Effector CD8-positive, alpha-beta T cell (primary cell): ENCODE measurements around the gene DNALI1.

Source experiments
- DNase-seq: peaks from one replicate; lab custom pipeline; 2025; lab: John Stamatoyannopoulos, UW

The DNALI1 gene

DNA sequence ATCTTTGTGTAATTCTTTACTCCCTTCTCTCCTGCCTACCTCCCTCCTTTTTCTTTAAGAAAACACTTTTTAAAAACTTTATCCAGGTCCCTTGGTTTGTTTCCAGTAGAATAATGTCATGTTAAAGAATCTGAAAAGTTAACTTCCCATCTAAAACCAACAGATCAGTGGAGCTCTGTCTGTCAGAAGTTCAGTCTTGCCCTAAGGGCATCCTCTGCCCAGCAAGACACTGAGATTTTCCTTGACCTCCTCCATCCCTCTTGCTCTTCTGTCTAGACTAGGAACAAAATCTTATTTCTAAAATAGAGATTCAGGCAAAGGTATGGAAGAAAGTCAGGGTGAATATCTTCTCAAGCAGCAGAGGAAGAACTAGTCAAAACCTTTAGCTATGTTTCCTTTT, 44.7 kb downstream of the DNALI1 start:
- DNase-seq: no peak

DNA sequence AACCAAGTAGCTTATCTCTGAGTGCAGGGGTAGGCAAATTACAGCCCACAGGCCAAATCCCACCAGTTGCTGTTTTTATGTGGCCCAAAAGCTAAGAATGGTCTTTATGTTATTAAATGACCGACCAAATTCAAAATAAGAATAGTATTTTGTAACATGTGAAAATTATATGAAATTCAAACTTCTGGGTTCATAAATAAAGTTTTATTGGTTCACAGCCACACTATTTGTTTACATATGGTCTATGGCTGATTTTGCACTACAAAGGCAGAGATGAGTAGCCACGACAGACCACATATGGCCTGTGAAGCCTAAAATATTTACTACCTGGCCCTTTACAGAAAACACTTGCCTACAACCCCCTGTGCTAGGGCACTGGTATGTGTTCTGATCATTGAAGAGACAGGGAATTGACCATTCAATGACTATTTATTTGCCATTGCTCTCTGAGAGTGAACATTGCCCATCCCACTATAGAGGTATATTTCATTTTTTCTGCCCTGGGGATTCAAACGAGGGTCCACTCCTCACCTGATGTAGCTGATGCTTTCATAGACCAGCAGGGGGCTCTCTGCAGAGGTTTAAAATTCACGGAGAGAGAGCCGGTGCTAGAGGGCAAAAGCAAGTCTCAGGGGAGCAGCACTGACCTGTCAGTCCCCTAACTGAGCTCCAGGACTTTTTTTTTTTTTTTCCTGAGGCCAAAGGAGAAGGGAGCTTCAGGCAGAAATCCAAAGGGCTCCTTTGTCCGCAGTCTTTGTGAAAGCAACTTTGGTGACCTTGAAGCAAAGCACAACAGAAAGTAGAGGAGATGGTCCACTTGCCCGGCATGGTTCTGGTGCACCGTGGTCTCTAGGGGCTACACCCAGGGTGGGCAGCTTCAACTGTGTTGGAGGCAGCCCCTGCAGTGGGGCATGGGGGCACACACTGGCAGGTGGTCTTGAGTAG, 46.3 kb downstream of the DNALI1 start:
- DNase-seq: peak; percentile 8

DNA sequence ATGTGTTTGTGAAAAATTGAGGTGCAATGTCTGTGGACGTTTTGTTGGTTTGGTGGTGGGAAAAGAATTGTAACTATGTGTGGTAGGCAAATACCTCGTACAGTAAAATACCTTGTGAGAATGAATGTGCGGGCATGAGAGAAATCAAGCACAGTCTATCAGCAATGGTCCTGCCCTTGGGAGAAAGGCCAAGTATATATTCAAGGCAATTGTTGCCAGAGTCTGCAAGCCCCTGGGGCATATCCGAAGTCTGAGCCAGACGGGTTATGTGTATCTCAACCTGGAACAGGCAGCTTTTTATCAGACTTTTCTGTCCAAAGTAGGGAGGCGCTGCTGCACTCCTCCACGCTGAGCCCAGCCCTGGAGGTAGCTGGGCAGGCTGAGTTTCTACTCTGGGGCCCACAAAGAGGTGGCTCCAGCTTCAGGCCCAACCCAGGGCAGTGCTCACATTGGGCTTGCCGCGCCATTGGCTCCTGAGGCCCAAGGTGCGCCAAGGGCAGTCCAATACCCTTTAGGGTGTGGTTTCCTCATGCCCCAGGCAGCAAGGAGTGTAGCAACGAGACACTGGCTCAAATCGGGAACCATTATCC, 48.4 kb downstream of the DNALI1 start:
- no peak for DNase-seq

DNA sequence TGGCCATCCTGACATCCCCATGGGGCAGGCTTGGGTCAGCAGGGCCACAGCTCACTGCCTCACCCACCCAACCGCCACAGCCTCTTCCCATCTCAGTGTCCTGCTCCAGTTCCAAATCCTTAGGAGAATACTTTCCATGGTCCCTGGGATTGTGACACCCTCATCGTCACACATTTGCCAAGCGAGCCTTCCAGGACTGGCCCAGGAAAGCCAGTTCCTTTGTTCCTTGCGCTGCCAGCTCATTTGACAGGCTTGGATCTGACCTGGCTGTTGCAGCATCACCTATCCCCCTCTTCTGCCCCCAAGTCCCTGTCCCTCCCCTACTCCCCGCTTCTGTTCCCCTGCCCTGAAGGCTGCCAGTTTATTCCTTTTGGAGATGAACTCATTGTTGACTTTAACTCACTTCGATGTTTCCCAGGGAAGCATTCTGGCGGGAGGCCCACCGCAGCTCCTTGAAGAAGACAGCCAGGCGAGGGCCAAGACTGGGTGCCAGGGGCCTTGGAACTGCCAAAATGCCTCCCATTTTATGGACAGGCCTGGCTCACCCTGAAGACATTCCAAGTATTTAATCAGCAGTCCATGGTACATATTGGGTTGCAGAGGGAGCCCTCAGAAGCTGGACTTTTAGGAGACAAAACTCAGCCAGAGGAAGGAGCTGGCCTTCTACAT, 49.2 kb downstream of the DNALI1 start:
- no peak for DNase-seq

- no peak for DNase-seq
These were observed 49.9 kb downstream of the DNALI1 start for GRCh38 chr1:37606481-37607263.

- no peak for DNase-seq
These were observed 52.3 kb downstream of the DNALI1 start for GRCh38 chr1:37609002-37609401.

- no peak for DNase-seq
These were observed 53.3 kb downstream of the DNALI1 start for GRCh38 chr1:37609994-37610393.

DNA sequence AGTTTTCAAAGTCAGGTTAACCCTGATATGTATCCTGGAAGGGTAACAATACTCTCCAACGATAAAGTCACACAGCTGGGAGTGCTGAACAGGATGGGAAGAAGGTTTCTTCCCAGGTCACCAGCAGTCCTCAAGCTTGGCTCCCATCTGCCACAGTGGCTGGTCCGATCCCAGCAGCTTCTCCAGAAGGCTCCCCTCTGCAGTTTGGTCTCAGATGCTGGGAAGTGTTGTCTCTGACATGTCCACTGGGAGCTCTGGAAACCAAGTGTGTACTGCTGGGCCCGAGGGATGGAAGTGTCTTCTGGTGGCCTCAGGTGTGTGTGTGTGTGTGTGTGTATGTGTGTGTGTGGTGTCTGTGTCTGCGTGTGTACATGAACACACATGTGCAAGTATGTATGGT, 55.4 kb downstream of the DNALI1 start:
- DNase-seq: no peak

DNA sequence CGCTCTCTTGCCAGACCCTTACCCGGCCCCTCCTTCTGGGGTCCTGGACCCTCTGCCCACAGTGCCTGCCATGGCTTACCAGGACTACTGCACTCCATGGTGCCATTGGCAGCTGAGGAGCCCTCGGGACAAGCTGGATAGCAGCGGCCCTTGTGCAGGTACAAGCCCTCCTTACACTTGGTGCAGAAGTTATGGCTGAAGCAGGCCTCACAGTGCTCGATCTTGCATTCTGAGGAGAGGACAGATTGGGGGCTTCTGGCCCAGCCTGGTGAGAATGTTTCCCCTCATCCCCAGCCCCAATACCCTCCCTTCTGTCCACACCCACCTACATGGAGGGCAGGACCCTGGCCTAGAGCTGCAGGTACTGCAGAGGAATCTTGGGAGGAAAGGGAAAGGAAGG, 57.4 kb downstream of the DNALI1 start:
- no peak for DNase-seq

DNA sequence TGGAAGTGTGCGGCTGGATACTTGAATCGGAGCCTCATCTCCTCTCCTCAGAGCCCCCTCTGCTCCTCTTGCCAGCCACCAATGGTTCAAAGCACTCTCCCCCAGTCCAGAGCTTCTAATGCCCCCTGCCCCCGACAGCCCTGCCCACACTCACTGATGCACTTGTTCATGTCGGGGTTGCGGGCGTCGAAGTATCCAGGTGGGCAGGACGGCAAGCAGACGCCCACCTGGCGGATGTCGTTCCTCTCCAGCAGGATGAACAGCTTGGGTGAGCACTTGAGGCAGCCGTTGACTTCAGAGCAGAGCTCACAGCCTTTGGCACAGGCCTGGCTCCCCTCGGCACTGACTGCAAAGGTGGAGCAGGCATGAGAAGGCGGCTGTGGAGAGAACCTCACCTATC, 59.6 kb downstream of the DNALI1 start:
- DNase-seq: no peak
